Adrenal gland (tissue), 5 donors: ENCODE data around the gene JUND.

Experiments
- CTCF ChIP-seq, 6 experiments: fragments of 450-650 bp in 4 of 6; fragments of 200-600 bp in 2 of 6; sonication (generic) in 1 of 6; IDR thresholded peaks; 1 replicate in 5 of 6; 2 replicates in 1 of 6; pipeline versions ENCODE4 v1.5.1 to v1.8.0; 2016 to 2021; ENCODE audit warnings: antibody characterized with exemption in 6 of 6, mild to moderate bottlenecking in 2 of 6, moderate library complexity in 1 of 6
- POLR2A ChIP-seq, 2 donors: fragments of 450-650 bp; IDR thresholded peaks; one replicate each; pipeline ENCODE4 v1.6.1; 2017; ENCODE audit warnings: antibody characterized with exemption in 2 of 2, mild to moderate bottlenecking in 2 of 2, moderate library complexity in 1 of 2
- donor health status: DM: no; HTN: no; CAD: no.

GRCh38 chr19:18320865-18321733 lies 39.7 kb upstream of the JUND start:
- TF ChIP-seq CTCF (IDR thresholded peaks at IDR 0.05) (no peak), POLR2A (IDR thresholded peaks at IDR 0.05) (no peak)
